ENCODE results near the gene HIGD1A. TPM values are rescaled to one million over a fixed set of nuclear protein-coding genes. Genes with fewer than 3 reads are reported as not detected.

The HIGD1A gene
- total and polyA plus RNA-seq, 10 of the 15 experiments (the other 5 are each of a cell fraction or from before 2014, with no cell fraction given) = 73.9 to 487 (median 175) TPM

GRCh38 chr3:42801784-42802183 lies 2.5 kb downstream of the HIGD1A start:
- Histone ChIP-seq H3K4me3 (peak overlapping the region; percentile 87; the same call in 1 of the 2 replicates), H3K9me3 (replicated peaks; ENCODE audit: control insufficient read depth, insufficient read depth, low read length) (no peaks in the 10 kb centered on the region), H3K27ac (ENCODE audit: control insufficient read depth, insufficient read depth) (no peak overlapping the region), H3K27me3 (replicated peaks in 1 of 2; ENCODE audit: control insufficient read depth in 2 of 2, insufficient read depth in 2 of 2, low read length in 1 of 2) (no peaks in the 10 kb centered on the region), H3K9ac (ENCODE audit: control insufficient read depth, insufficient read depth, low read length) (0 out of 2 replicates have a peak overlapping the region, but pooled peaks have one; percentile 34), H3K4me1 (ENCODE audit: control insufficient read depth, insufficient read depth, low read length) (no peaks in the 10 kb centered on the region; the same call in 1 of the 2 replicates), H2AFZ (ENCODE audit: control insufficient read depth, low read depth, low read length) (no peak overlapping the region), H3K36me3 (ENCODE audit: control insufficient read depth in 2 of 2, insufficient read depth in 2 of 2, low read length in 1 of 2) (no peaks in the 10 kb centered on the region), H3K4me2 (ENCODE audit: control insufficient read depth, insufficient read depth) (peak overlapping the region; percentile 84), H4K20me1 (ENCODE audit: control insufficient read depth, insufficient read depth) (no peaks in the 10 kb centered on the region), H3K79me2 (ENCODE audit: control insufficient read depth, insufficient read depth, low read length) (peaks cover 39% of the 10 kb centered on the region)
- ChIA-PET POLR2A (interaction anchor here (0.7 kb wide), 1 partner anchor 11 kb away, joined by 3 read pairs; no protein-coding TSS in a partner anchor), SMC1A (ENCODE audit: uncharacterized antibody, unreplicated experiment) (no interaction called here), CTCF (interaction anchor here (1.3 to 2.4 kb wide), 2 partner anchors 19 to 57 kb away, joined by 3 to 8 read pairs; no protein-coding TSS in a partner anchor), RAD21 (ENCODE audit: unreplicated experiment) (interaction anchor here (0.7 kb wide), 1 partner anchor 11 kb away, joined by 3 read pairs; no protein-coding TSS in a partner anchor)
- FAIRE-seq (no peak), ATAC-seq (no peak), DNase-seq (ENCODE audit: low read depth, low spot score) (no peak)
- in situ Hi-C loops (cut with MboI) (no loop called here), intact Hi-C loops (cut with micrococcal nuclease; ENCODE audit: unreplicated experiment) (no loop called here)
- 75% methylated on average over 4 of the region's 4 CpGs for WGBS (ENCODE audit: insufficient coverage, insufficient replicate concordance, low lambda C conversion rate, missing lambda C conversion rate)
- no TSS peak for BruUV-seq (replicated peaks)
- TF ChIP-seq KAT2A (conservative IDR thresholded peaks at IDR 0.05; ENCODE audit: control insufficient read depth, low read depth, low read length) = no peak
- TF ChIP-seq NFYB (IDR thresholded peaks at IDR 0.05; ENCODE audit: insufficient read depth, low read depth, low read length) = no peak
- no peak for TF ChIP-seq ATF3 (IDR thresholded peaks at IDR 0.05; ENCODE audit: borderline replicate concordance, extremely low read depth, low read depth, low read length)
- no peak for TF ChIP-seq GATAD2B (conservative IDR thresholded peaks at IDR 0.05; ENCODE audit: low read depth)
- no peak for TF ChIP-seq CREB1 (IDR thresholded peaks at IDR 0.05; ENCODE audit: low read depth)
- no peak for TF ChIP-seq SREBF1 (IDR thresholded peaks at IDR 0.05; ENCODE audit: low read length)
- no peak for TF ChIP-seq E2F8 (IDR thresholded peaks at IDR 0.05; ENCODE audit: low read depth, partially characterized antibody)
- TF ChIP-seq ZBTB40 (IDR thresholded peaks at IDR 0.05; ENCODE audit: borderline replicate concordance) = no peak
- TF ChIP-seq IRF4 (IDR thresholded peaks at IDR 0.05; ENCODE audit: low read depth, low read length) = no peak

All from GM12878 (cell line).